ENCODE measurements around the gene LRFN2.

GRCh38 chr6:40559056-40559455 is 28.1 kb downstream of the LRFN2 start:
- TF ChIP-seq EZH2 (IDR thresholded peaks at IDR 0.05; ENCODE audit: low read depth, unreplicated experiment) (no peak), CTCF (conservative IDR thresholded peaks at IDR 0.05; ENCODE audit: low read depth in 2 of 2) (no peak)

Data from GM23338 (cell line).